HepG2 (cell line): ENCODE measurements around the gene MRPL57. TPM values are rescaled to one million over a fixed set of nuclear protein-coding genes. Genes with fewer than 3 reads are reported as not detected.

Source experiments
- CBX2 ChIP-seq, 2 experiments: fragments of 200-600 bp in 1 of 2; sonication (generic); formaldehyde crosslinking in 1 of 2; IDR thresholded peaks; 2 replicates each; pipeline versions ENCODE4 v1.7.0 to v1.8.1; 2018 to 2022; ENCODE audit warnings: low read depth in 2 of 2, low read length in 1 of 2, mild to moderate bottlenecking in 1 of 2, missing genetic modification reagents in 1 of 2
- CEBPB ChIP-seq: IDR thresholded peaks from 2 replicates; pipeline ENCODE4 v1.6.1; 2011; ENCODE audit warnings: low read depth, low read length, improper control_type of control experiment, borderline replicate concordance
- CREB1 ChIP-seq, 2 experiments: fragments of 450-650 bp in 1 of 2; IDR thresholded peaks; 2 replicates each; pipeline ENCODE4 v1.6.1; 2016 to 2017; ENCODE audit warnings: control low read depth in 1 of 2, mild to moderate bottlenecking in 1 of 2, missing compliant biosample characterization in 1 of 2, missing genetic modification characterization in 1 of 2
- DRAP1 ChIP-seq: IDR thresholded peaks from 2 replicates; pipeline ENCODE4 v1.6.1; 2016; ENCODE audit warnings: missing genetic modification reagents, missing compliant biosample characterization
- FOXC1 ChIP-seq: sonication (generic); formaldehyde crosslinking; IDR thresholded peaks from 2 replicates; pipeline ENCODE4 v1.8.0; 2022; ENCODE audit warnings: mild to moderate bottlenecking, missing genetic modification reagents, borderline replicate concordance
- HDAC1 ChIP-seq: sonication (generic); formaldehyde crosslinking; IDR thresholded peaks from 2 replicates; pipeline ENCODE4 v1.5.1; 2020; ENCODE audit warnings: mild to moderate bottlenecking, missing genetic modification reagents
- HOMEZ ChIP-seq: IDR thresholded peaks from 2 replicates; pipeline ENCODE4 v1.6.1; 2016; ENCODE audit warnings: low read depth
- JUND ChIP-seq: sonication (generic); formaldehyde crosslinking; IDR thresholded peaks from 2 replicates; pipeline ENCODE4 v1.8.0; 2022; ENCODE audit warnings: mild to moderate bottlenecking, missing genetic modification reagents
- LBX2 ChIP-seq: sonication (generic); formaldehyde crosslinking; IDR thresholded peaks from 2 replicates; pipeline ENCODE4 v1.5.0; 2020; ENCODE audit warnings: missing genetic modification reagents, mild to moderate bottlenecking, borderline replicate concordance
- MAFF ChIP-seq: IDR thresholded peaks from 2 replicates; pipeline ENCODE4 v1.6.1; 2011; ENCODE audit warnings: low read depth, low read length, improper control_type of control experiment
- MAX ChIP-seq: IDR thresholded peaks from 2 replicates; pipeline ENCODE4 v1.6.1; 2012; ENCODE audit warnings: inconsistent platforms
- MTF1 ChIP-seq: sonication (generic); formaldehyde crosslinking; IDR thresholded peaks from 2 replicates; pipeline ENCODE4 v1.5.0; 2020; ENCODE audit warnings: missing genetic modification reagents
- NAIF1 ChIP-seq: sonication (generic); formaldehyde crosslinking; IDR thresholded peaks from 2 replicates; pipeline ENCODE4 v1.5.0; 2020; ENCODE audit warnings: mild to moderate bottlenecking, missing genetic modification reagents, borderline replicate concordance
- REPIN1 ChIP-seq: sonication (generic); formaldehyde crosslinking; IDR thresholded peaks from 2 replicates; pipeline ENCODE4 v1.8.0; 2022; ENCODE audit warnings: missing genetic modification reagents, low read depth, mild to moderate bottlenecking, borderline replicate concordance
- RFX1 ChIP-seq: fragments of 450-650 bp; IDR thresholded peaks from 2 replicates; pipeline ENCODE4 v1.6.1; 2017
- RFXANK ChIP-seq: IDR thresholded peaks from 2 replicates; pipeline ENCODE4 v1.6.1; 2016
- SAP130 ChIP-seq: IDR thresholded peaks from 2 replicates; pipeline ENCODE4 v1.6.1; 2016; ENCODE audit warnings: low read depth
- SOX5 ChIP-seq: IDR thresholded peaks from 2 replicates; pipeline ENCODE4 v1.6.1; 2016; ENCODE audit warnings: borderline replicate concordance
- TAF1 ChIP-seq: sonication (generic); formaldehyde crosslinking; IDR thresholded peaks from 2 replicates; pipeline ENCODE4 v1.4.0; 2020; ENCODE audit warnings: missing genetic modification reagents
- ZHX1 ChIP-seq: sonication (generic); formaldehyde crosslinking; IDR thresholded peaks from 2 replicates; pipeline ENCODE4 v1.8.1; 2022; ENCODE audit warnings: low read depth, mild to moderate bottlenecking, missing genetic modification reagents
- ZKSCAN1 ChIP-seq: fragments of 150-350 bp; IDR thresholded peaks from 2 replicates; pipeline ENCODE4 v1.6.1; 2014; ENCODE audit warnings: low read length
- ZNF296 ChIP-seq: sonication (generic); formaldehyde crosslinking; conservative IDR thresholded peaks from 2 replicates; pipeline ENCODE4 v1.5.0; 2020; ENCODE audit warnings: mild to moderate bottlenecking, missing genetic modification reagents
- ZNF414 ChIP-seq: sonication (generic); formaldehyde crosslinking; IDR thresholded peaks from 2 replicates; pipeline ENCODE4 v1.5.0; 2020; ENCODE audit warnings: missing genetic modification reagents
- ZNF484 ChIP-seq: sonication (generic); formaldehyde crosslinking; IDR thresholded peaks from 2 replicates; pipeline ENCODE4 v1.5.1; 2020; ENCODE audit warnings: mild to moderate bottlenecking, low read depth, missing genetic modification reagents, borderline replicate concordance
- ZNF572 ChIP-seq: sonication (generic); formaldehyde crosslinking; IDR thresholded peaks from 2 replicates; pipeline ENCODE4 v1.5.1; 2020; ENCODE audit warnings: mild to moderate bottlenecking, missing genetic modification reagents
- ZNF850 ChIP-seq: sonication (generic); formaldehyde crosslinking; conservative IDR thresholded peaks from 2 replicates; pipeline ENCODE4 v1.9.0; 2021; ENCODE audit warnings: mild to moderate bottlenecking, missing genetic modification reagents
- polyA plus RNA-seq, 8 experiments: library from polyadenylated mRNA; depleted of rRNA in 3 of 8; stranded (reverse) in 7 of 8; unstranded in 1 of 8; fragments of >200 nt; fragmentation: Illumina TruSeq in 4 of 8; extraction: Trizol in 4 of 8; gene quantifications; 2 replicates each; pipeline versions ENCODE4 v1.2.1 to v1.2.3, GENCODE V29; 2011 to 2016; ENCODE audit warnings: low read depth in 4 of 8, missing spikeins in 1 of 8, mixed read lengths in 1 of 8; ENCODE audit not compliant: insufficient read depth in 1 of 8
- total RNA-seq, 5 experiments: library from RNA; depleted of rRNA; stranded (reverse); fragments of >200 nt; fragmentation: Illumina TruSeq; extraction: Trizol; gene quantifications; 2 replicates each; pipeline ENCODE4 v1.2.3, GENCODE V29; 2016; ENCODE audit warnings: low read depth in 1 of 5

Gene MRPL57
- total and polyA plus RNA-seq, 2 of the 13 experiments (the other 11 are each of a cell fraction or from before 2014, with no cell fraction given), result 19.5 to 35.2 TPM

GRCh38 chr13:21225082-21225481 is 48.6 kb downstream of the MRPL57 start (continued):
- no peak for TF ChIP-seq CREB1 (IDR thresholded peaks at IDR 0.05)
- no peak for TF ChIP-seq CREB1 (CRISPR knock-in tag; IDR thresholded peaks at IDR 0.05)
- no peak for TF ChIP-seq MTF1
- no peak for TF ChIP-seq NAIF1 (CRISPR knock-in tag)
- TF ChIP-seq RFXANK (CRISPR knock-in tag), result no peak
- no peak for TF ChIP-seq JUND
- TF ChIP-seq ZNF484 (CRISPR knock-in tag), result no peak
- no peak for TF ChIP-seq MAFF
- no peak for TF ChIP-seq SAP130 (CRISPR knock-in tag)
- no peak for TF ChIP-seq ZHX1 (CRISPR knock-in tag)
- no peak for TF ChIP-seq MAX
- no peak for TF ChIP-seq HDAC1
- TF ChIP-seq LBX2 (CRISPR knock-in tag), result no peak
- TF ChIP-seq CBX2 (IDR thresholded peaks at IDR 0.05; ENCODE audit: low read depth, low read length), result no peak
- TF ChIP-seq CBX2 (CRISPR knock-in tag; IDR thresholded peaks at IDR 0.05; ENCODE audit: low read depth), result no peak
- no peak for TF ChIP-seq ZKSCAN1
- TF ChIP-seq ZNF572, result no peak
- no peak for TF ChIP-seq HOMEZ
- TF ChIP-seq RFX1, result no peak
- no peak for TF ChIP-seq ZNF850 (CRISPR knock-in tag)
- no peak for TF ChIP-seq CEBPB
- TF ChIP-seq SOX5 (CRISPR knock-in tag), result peak; percentile 30; the same call in 1 of the 2 replicates
- TF ChIP-seq DRAP1 (CRISPR knock-in tag), result no peak
- TF ChIP-seq ZNF296, result no peak
- TF ChIP-seq TAF1 (CRISPR knock-in tag), result no peak
- TF ChIP-seq FOXC1 (CRISPR knock-in tag), result no peak
- TF ChIP-seq REPIN1 (CRISPR knock-in tag), result no peak
- no peak for TF ChIP-seq ZNF414 (CRISPR knock-in tag)
